DND-41 (cell line): ENCODE data around the gene TMEM115.
A peak's percentile ranks its signal among the peaks of the same experiment; 100 is the strongest.

ENCODE experiments used
- ATAC-seq: fragments of 200-7000 bp; cut with Tn5 transposase; 3 replicates; pipeline ENCODE4 v1.9.1; 2021; ENCODE audit warnings: low read depth; ENCODE audit not compliant: insufficient read depth
- DNase-seq: peaks from one replicate; pipeline ENCODE4 v3.0.0-alpha.2; 2020
- H2AFZ ChIP-seq: 2 replicates; pipeline ENCODE4 v1.6.0; 2012; ENCODE audit warnings: low read depth, low read length
- H3K27ac ChIP-seq: 2 replicates; pipeline ENCODE4 v1.5.1; 2012; ENCODE audit warnings: low read length, inconsistent platforms
- H3K27me3 ChIP-seq: fragments of 200-600 bp; sonication (generic); 2 replicates; pipeline ENCODE4 v1.6.0; 2012; ENCODE audit warnings: low read length, mild to moderate bottlenecking, inconsistent platforms; ENCODE audit not compliant: insufficient read depth, poor library complexity
- H3K36me3 ChIP-seq: 2 replicates; pipeline ENCODE4 v1.5.1; 2012; ENCODE audit warnings: low read length, inconsistent platforms; ENCODE audit not compliant: insufficient read depth
- H3K4me1 ChIP-seq: 2 replicates; pipeline ENCODE4 v1.5.1; 2012; ENCODE audit warnings: mild to moderate bottlenecking, low read length; ENCODE audit not compliant: insufficient read depth
- H3K4me2 ChIP-seq: 2 replicates; pipeline ENCODE4 v1.6.0; 2012; ENCODE audit warnings: mild to moderate bottlenecking, moderate library complexity, low read length, inconsistent platforms; ENCODE audit not compliant: insufficient read depth
- H3K4me3 ChIP-seq, 2 experiments: fragments of 200-600 bp in 1 of 2; shearing (Covaris generic) in 1 of 2; 2 replicates each; pipeline ENCODE4 v1.5.1; 2012 to 2016; ENCODE audit warnings: inconsistent platforms in 2 of 2, low read length in 2 of 2, mild to moderate bottlenecking in 2 of 2, low read depth in 1 of 2, moderate library complexity in 1 of 2
- H3K79me2 ChIP-seq: 2 replicates; pipeline ENCODE4 v1.6.0; 2012; ENCODE audit warnings: low read length, inconsistent platforms; ENCODE audit not compliant: insufficient read depth
- H3K9ac ChIP-seq: 2 replicates; pipeline ENCODE4 v1.6.0; 2012; ENCODE audit warnings: low read depth, mild to moderate bottlenecking, inconsistent platforms, low read length, moderate library complexity
- H3K9me3 ChIP-seq: 2 replicates; pipeline ENCODE4 v1.5.1; 2012; ENCODE audit warnings: low read length, moderate library complexity, mild to moderate bottlenecking, inconsistent platforms; ENCODE audit not compliant: insufficient read depth, severe bottlenecking
- H4K20me1 ChIP-seq: 2 replicates; pipeline ENCODE4 v1.6.0; 2012; ENCODE audit warnings: low read length; ENCODE audit not compliant: insufficient read depth
- EZH2 ChIP-seq: IDR thresholded peaks from 3 replicates; pipeline ENCODE4 v1.6.1; 2012; ENCODE audit warnings: borderline replicate concordance, low read depth, mild to moderate bottlenecking, moderate library complexity, low read length, inconsistent platforms; ENCODE audit not compliant: severe bottlenecking
- TF ChIP-seq, protein P1 (sequence below): IDR thresholded peaks from 2 replicates; pipeline ENCODE4 v1.5.1; 2012; ENCODE audit warnings: borderline replicate concordance, low read length, moderate library complexity, mild to moderate bottlenecking; ENCODE audit not compliant: poor library complexity, severe bottlenecking; ENCODE audit errors: extremely low read depth

The TMEM115 gene

DNA sequence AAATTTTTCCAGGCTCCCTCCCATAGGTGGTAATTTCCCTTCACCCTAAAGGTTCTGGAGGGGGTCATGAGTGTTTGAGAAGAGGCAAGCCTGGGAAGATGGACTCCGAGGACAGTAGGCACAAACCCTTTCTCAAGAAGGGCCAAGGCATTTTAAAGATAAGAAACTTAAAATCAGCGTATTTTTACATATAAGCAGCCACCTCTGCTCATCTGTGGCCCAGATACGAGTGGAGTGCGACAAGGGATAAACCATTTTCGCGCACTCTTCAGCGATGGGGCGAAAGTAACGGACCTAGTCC, 19.2 kb downstream of the TMEM115 start:
- H3K4me3 ChIP-seq, result peak overlapping the region in 1 of 2 experiments; percentile 49; a peak in 2 of 4 replicates
- H4K20me1 ChIP-seq, result peaks cover 16% of the 10 kb centered on the region
- H3K36me3 ChIP-seq, result peaks cover 16% of the 10 kb centered on the region; the same call in 1 of the 2 replicates
- H2AFZ ChIP-seq, result 0 out of 2 replicates have a peak overlapping the region, but pooled peaks have one; percentile 36
- H3K27ac ChIP-seq, result no peak overlapping the region
- H3K9me3 ChIP-seq, result no peaks in the 10 kb centered on the region
- H3K27me3 ChIP-seq, result peaks cover 4% of the 10 kb centered on the region
- TF ChIP-seq EZH2, result no peak
- TF ChIP-seq, protein P1, sequence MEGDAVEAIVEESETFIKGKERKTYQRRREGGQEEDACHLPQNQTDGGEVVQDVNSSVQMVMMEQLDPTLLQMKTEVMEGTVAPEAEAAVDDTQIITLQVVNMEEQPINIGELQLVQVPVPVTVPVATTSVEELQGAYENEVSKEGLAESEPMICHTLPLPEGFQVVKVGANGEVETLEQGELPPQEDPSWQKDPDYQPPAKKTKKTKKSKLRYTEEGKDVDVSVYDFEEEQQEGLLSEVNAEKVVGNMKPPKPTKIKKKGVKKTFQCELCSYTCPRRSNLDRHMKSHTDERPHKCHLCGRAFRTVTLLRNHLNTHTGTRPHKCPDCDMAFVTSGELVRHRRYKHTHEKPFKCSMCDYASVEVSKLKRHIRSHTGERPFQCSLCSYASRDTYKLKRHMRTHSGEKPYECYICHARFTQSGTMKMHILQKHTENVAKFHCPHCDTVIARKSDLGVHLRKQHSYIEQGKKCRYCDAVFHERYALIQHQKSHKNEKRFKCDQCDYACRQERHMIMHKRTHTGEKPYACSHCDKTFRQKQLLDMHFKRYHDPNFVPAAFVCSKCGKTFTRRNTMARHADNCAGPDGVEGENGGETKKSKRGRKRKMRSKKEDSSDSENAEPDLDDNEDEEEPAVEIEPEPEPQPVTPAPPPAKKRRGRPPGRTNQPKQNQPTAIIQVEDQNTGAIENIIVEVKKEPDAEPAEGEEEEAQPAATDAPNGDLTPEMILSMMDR, result no peak
- DNase-seq (no peak), ATAC-seq (no peak)
- peaks cover 42% of the 10 kb centered on the region for H3K4me1 ChIP-seq
- H3K79me2 ChIP-seq, result peaks cover 37% of the 10 kb centered on the region
- peak overlapping the region; percentile 46 for H3K9ac ChIP-seq
- peak overlapping the region; percentile 57 for H3K4me2 ChIP-seq

DNA sequence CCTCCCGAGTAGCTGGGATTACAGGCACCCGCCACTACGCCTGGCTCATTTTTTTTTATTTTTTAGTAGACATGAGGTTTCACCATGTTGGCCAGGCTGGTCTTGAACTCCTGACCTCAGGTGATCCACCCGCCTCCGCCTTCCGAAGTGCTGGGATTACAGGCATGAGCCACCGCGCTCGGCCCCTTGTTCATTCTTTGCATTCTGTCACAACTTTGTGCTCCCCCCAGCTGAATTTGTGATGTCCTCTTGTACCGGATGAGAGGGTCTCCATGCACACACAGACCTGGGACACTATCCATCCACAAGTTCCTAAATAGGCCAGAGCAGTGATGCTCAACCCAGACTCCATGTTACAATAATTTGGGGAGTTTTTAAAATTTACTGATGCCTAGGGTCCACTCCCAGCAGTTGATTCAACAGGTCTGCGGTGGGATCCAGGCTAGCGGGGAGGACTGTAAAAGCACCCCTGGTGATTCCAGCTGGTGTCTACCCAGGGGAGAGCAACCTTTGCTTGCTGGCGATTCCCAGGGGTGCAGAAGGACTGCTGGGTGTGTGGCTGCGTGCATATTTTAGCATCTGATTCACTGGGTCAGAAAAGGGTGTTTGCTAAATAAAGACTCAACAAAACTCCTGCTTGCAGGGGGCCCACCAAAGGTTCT, 19.7 kb downstream of the TMEM115 start:
- Histone ChIP-seq H3K79me2 (peaks cover 42% of the 10 kb centered on the region), H3K9me3 (no peaks in the 10 kb centered on the region), H3K9ac (peak overlapping the region; percentile 93; the same call in 1 of the 2 replicates), H3K36me3 (peaks cover 20% of the 10 kb centered on the region), H3K4me3 (0 out of 4 replicates have a peak overlapping the region, but pooled peaks of 1 of the 2 experiments have one; percentile 49), H3K27me3 (peaks cover 4% of the 10 kb centered on the region), H3K27ac (no peak overlapping the region), H2AFZ (no peak overlapping the region), H3K4me2 (peak overlapping the region; percentile 57), H3K4me1 (peaks cover 47% of the 10 kb centered on the region), H4K20me1 (peaks cover 20% of the 10 kb centered on the region)
- DNase-seq, result no peak
- no peak for ATAC-seq
- no peak for TF ChIP-seq EZH2
- TF ChIP-seq, protein P1, result no peak

DNA sequence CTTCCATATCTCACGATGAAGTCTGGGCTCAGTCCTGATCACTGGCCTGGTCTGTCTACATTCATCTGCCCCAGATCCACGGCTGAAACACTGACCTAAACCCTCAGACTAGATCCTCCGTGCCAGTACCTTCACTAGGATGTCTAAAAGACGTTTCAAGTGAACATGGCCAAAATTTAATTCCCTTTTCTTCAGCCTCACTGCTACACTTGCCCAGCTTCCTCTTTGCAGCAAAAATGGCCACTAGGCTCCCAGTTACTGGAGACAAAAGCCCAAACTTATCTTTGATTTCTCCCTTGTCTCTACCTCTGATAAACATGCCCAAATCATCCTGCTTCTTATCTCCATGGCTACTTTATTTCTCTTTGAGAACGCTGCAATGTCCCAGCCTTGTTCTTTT, 20.4 kb downstream of the TMEM115 start:
- ATAC-seq, result no peak
- Histone ChIP-seq H3K27ac (0 out of 2 replicates have a peak overlapping the region, but pooled peaks have one; percentile 49), H3K9ac (peak overlapping the region; percentile 93), H3K4me1 (peaks cover 53% of the 10 kb centered on the region), H3K9me3 (no peaks in the 10 kb centered on the region), H3K36me3 (peaks cover 26% of the 10 kb centered on the region), H3K4me3 (peak overlapping the region in 1 of 2 experiments; percentile 90; a peak in 2 of 4 replicates), H3K79me2 (peaks cover 49% of the 10 kb centered on the region), H3K27me3 (peaks cover 4% of the 10 kb centered on the region), H3K4me2 (peak overlapping the region; percentile 81), H4K20me1 (peaks cover 26% of the 10 kb centered on the region), H2AFZ (no peak overlapping the region)
- no peak for DNase-seq
- no peak for TF ChIP-seq EZH2
- TF ChIP-seq, protein P1, result no peak
